Gastroesophageal sphincter (tissue), 4 donors: ENCODE measurements around the gene RYR2. TPM values are rescaled to one million over a fixed set of nuclear protein-coding genes. Genes with fewer than 3 reads are reported as not detected.

Source experiments
- ATAC-seq: fragments of 150-250 bp; one replicate; pipeline ENCODE4 v1.9.1; 2016; ENCODE audit warnings: mild to moderate bottlenecking, moderate library complexity
- H3K27ac ChIP-seq, 4 donors: fragments of 200-600 bp; sonication (generic) in 3 of 4; 1 replicate in 3 of 4; 2 replicates in 1 of 4; pipeline ENCODE4 v1.5.1; 2016 to 2019
- H3K27me3 ChIP-seq: fragments of 200-600 bp; sonication (generic); one replicate; pipeline ENCODE4 v1.5.1; 2019
- H3K36me3 ChIP-seq, 2 donors: fragments of 200-600 bp; sonication (generic); one replicate each; pipeline ENCODE4 v1.5.1; 2019; ENCODE audit warnings: control low read depth in 1 of 2
- H3K4me1 ChIP-seq, 3 donors: fragments of 200-600 bp; sonication (generic); 1 replicate in 2 of 3; 2 replicates in 1 of 3; pipeline ENCODE4 v1.5.1; 2016 to 2019; ENCODE audit warnings: control low read depth in 2 of 3
- H3K4me3 ChIP-seq, 2 donors: fragments of 200-600 bp; sonication (generic); one replicate each; pipeline ENCODE4 v1.5.1; 2019; ENCODE audit warnings: mild to moderate bottlenecking in 1 of 2, moderate library complexity in 1 of 2
- H3K9me3 ChIP-seq, 3 donors: fragments of 200-600 bp; sonication (generic); one replicate each; pipeline ENCODE4 v1.5.1; 2017 to 2019; ENCODE audit warnings: control low read depth in 2 of 3
- EP300 ChIP-seq: sonication (generic); formaldehyde crosslinking; IDR thresholded peaks from one replicate; pipeline ENCODE4 v1.6.1; 2017; ENCODE audit warnings: antibody characterized with exemption, mild to moderate bottlenecking
- POLR2A ChIP-seq, 2 donors: fragments of 450-650 bp; IDR thresholded peaks; one replicate each; pipeline ENCODE4 v1.6.1; 2017; ENCODE audit warnings: antibody characterized with exemption in 2 of 2, mild to moderate bottlenecking in 2 of 2, moderate library complexity in 1 of 2
- POLR2AphosphoS5 ChIP-seq: sonication (generic); formaldehyde crosslinking; IDR thresholded peaks from one replicate; pipeline ENCODE4 v1.6.1; 2017; ENCODE audit warnings: antibody characterized with exemption
- WGBS, 2 donors: methylation state at CpG; one replicate each; pipeline ENCODE4 v1.1.5; 2018; ENCODE audit warnings: low coverage in 1 of 2; 5-methylcytosine and 5-hydroxymethylcytosine counted together
- total RNA-seq, 4 donors: library from RNA; depleted of rRNA; stranded (reverse); fragments of >200 nt; gene quantifications; one replicate each; pipeline ENCODE4 v1.1.0, GENCODE V29; 2016
- TF ChIP-seq, protein P1 (sequence below), 4 experiments: fragments of 200-600 bp in 2 of 4; fragments of 450-650 bp in 2 of 4; sonication (generic) in 1 of 4; IDR thresholded peaks; one replicate each; pipeline ENCODE4 v1.5.1; 2017 to 2019; ENCODE audit warnings: antibody characterized with exemption in 4 of 4, mild to moderate bottlenecking in 2 of 4, moderate library complexity in 2 of 4

RYR2 gene
- total RNA-seq, 4 donors from 2014 or later = 27.4 to 78.8 (median 42.7) TPM

DNA sequence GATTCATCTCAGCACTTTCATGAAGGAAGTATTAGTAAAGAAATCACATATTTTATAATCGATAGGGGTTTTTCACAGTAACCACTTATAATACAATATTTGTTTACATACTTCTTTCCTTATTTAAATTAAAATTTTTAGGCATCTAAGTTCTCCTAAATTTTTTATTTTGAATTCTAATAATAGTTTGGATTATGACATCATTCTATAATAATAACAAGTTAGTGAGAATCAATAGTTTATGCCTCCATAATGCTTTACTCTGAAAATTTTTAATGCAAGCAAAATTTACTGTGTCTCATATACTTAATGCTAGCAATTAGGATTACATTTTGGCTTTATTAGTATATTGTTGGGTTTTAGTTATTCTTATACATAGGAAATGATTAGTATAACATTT is 596.6 kb downstream of the RYR2 start:
- 89 to 100% methylated on average over 1 of the region's 1 CpG for WGBS, 2 donors
- no peak overlapping the region for H3K4me3 ChIP-seq
- no peaks in the 10 kb centered on the region for H3K4me1 ChIP-seq
- no peaks in the 10 kb centered on the region for H3K27me3 ChIP-seq
- H3K36me3 ChIP-seq = peaks cover 0 to 53% of the 10 kb centered on the region in 2 donors
- no peaks in the 10 kb centered on the region for H3K9me3 ChIP-seq
- ATAC-seq = no peak
- TF ChIP-seq EP300 (no peak), POLR2AphosphoS5 (no peak), POLR2A (IDR thresholded peaks at IDR 0.05) (no peak)
- TF ChIP-seq, protein P1, sequence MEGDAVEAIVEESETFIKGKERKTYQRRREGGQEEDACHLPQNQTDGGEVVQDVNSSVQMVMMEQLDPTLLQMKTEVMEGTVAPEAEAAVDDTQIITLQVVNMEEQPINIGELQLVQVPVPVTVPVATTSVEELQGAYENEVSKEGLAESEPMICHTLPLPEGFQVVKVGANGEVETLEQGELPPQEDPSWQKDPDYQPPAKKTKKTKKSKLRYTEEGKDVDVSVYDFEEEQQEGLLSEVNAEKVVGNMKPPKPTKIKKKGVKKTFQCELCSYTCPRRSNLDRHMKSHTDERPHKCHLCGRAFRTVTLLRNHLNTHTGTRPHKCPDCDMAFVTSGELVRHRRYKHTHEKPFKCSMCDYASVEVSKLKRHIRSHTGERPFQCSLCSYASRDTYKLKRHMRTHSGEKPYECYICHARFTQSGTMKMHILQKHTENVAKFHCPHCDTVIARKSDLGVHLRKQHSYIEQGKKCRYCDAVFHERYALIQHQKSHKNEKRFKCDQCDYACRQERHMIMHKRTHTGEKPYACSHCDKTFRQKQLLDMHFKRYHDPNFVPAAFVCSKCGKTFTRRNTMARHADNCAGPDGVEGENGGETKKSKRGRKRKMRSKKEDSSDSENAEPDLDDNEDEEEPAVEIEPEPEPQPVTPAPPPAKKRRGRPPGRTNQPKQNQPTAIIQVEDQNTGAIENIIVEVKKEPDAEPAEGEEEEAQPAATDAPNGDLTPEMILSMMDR (IDR thresholded peaks at IDR 0.05) = no peak
- H3K27ac ChIP-seq = no peak overlapping the region

DNA sequence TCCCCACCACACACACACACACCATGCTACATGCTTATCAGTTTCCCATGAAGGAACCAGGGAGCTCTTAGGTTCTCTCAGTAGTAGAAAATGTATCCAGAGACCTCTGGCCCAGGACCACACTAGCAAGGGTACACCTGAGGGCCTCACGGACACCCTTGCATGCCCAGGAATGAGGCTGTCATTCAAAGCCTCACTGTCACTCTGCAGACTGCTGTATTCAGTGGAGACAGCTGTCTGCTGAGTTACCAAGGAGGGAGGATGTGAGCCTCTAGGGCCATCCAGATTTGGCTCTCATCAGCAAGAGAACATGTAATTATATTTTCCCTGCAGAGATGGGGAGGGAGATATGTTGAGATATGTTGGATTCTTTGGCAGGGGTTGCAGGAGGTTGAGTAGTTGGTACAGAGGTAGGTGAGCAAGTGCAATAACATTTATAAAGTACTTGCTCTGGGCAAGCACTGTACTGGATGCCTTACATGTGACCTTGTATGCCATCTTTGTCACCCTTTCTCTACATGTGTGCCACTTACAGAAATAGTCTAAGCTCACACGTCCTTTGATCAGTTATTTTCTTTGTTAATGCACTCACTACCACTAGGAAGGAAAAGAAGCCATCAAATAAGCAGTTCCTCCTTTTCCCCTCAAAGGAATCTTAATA is 598.2 kb downstream of the RYR2 start:
- Histone ChIP-seq H3K36me3 (peaks cover 0 to 68% of the 10 kb centered on the region in 2 donors), H3K27me3 (no peaks in the 10 kb centered on the region), H3K9me3 (no peaks in the 10 kb centered on the region), H3K27ac (no peak overlapping the region), H3K4me3 (no peak overlapping the region), H3K4me1 (no peaks in the 10 kb centered on the region)
- WGBS, 2 donors = 56 to 71% methylated on average over 1 of the region's 2 CpGs
- TF ChIP-seq EP300 (no peak), POLR2AphosphoS5 (no peak), POLR2A (IDR thresholded peaks at IDR 0.05) (no peak)
- TF ChIP-seq, protein P1 (IDR thresholded peaks at IDR 0.05) = no peak
- ATAC-seq = no peak

DNA sequence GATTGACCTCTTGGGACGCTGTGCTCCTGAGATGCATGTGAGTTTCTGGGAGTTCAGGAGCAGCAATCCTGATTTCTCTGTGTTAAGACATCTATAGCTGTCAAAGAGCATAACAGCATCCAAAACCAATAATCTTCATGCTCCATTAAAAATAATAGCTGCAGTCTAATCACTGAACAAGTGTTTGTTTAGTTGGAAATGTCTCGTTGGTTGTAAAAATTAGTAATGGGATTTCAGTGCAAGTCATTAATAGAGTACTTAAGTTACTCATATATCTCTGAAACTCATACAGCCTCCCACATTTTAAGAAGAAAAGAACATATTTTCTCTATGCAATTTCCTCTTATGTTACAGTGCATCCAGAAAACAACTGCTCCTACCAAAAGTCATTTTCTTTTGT is 599.0 kb downstream of the RYR2 start:
- TF ChIP-seq POLR2AphosphoS5 (no peak), POLR2A (IDR thresholded peaks at IDR 0.05) (no peak), EP300 (no peak)
- TF ChIP-seq, protein P1 (IDR thresholded peaks at IDR 0.05) = no peak
- ATAC-seq = no peak
- Histone ChIP-seq H3K4me3 (no peak overlapping the region), H3K27ac (no peak overlapping the region), H3K27me3 (no peaks in the 10 kb centered on the region), H3K4me1 (no peaks in the 10 kb centered on the region), H3K36me3 (peaks cover 0 to 69% of the 10 kb centered on the region in 2 donors), H3K9me3 (no peaks in the 10 kb centered on the region)
- whole genome bisulfite sequencing, 2 donors = 49 to 87% methylated on average over 2 of the region's 2 CpGs

DNA sequence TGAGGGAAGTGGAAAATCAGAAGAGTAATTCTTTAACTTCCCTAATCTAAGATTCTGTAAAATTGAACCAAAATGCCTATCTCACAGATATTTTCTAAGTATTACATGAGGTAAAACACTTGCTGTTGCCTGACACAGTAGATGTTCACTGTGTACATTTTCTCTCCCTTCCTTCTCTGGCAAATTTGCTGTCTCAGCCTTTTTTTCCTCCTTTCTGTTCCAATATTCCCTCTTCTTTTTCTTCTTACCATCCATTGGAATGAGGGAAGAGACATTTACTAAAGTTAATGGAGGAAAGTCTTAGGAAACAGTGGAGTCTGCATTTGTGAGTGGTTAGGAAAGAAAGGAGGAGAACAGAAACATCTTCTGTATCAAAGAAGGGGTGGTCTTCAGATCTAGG is 608.8 kb downstream of the RYR2 start:
- ATAC-seq = no peak
- H3K9me3 ChIP-seq = no peaks in the 10 kb centered on the region
- H3K27ac ChIP-seq = no peak overlapping the region
- no peaks in the 10 kb centered on the region for H3K4me1 ChIP-seq
- H3K36me3 ChIP-seq = peaks cover 0 to 40% of the 10 kb centered on the region in 2 donors
- no peaks in the 10 kb centered on the region for H3K27me3 ChIP-seq
- TF ChIP-seq POLR2A (IDR thresholded peaks at IDR 0.05) = no peak
- no peak overlapping the region for H3K4me3 ChIP-seq

DNA sequence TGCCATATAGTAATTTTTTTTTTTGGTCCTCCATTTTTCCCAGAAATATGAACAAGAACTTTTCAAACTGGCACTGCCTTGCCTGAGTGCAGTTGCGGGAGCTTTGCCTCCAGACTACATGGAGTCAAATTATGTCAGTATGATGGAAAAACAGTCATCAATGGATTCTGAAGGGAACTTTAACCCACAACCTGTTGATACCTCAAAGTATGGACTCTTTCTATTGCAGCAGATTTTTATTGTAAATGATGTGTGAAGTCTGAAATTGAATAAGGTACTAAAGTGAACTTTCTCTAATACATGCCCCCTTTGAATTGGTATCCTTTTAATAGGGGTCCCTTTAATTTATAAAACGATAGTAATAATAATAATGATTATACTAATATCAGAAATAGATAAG is 613.8 kb downstream of the RYR2 start:
- whole genome bisulfite sequencing, 2 donors = 69 to 80% methylated on average over 1 to 2 of the region's 2 CpGs
- Histone ChIP-seq H3K4me1 (no peaks in the 10 kb centered on the region), H3K27ac (no peak overlapping the region), H3K4me3 (no peak overlapping the region), H3K9me3 (no peaks in the 10 kb centered on the region), H3K27me3 (no peaks in the 10 kb centered on the region), H3K36me3 (peaks cover 0 to 19% of the 10 kb centered on the region in 2 donors)
- ATAC-seq = no peak
- no peak for TF ChIP-seq POLR2A (IDR thresholded peaks at IDR 0.05)
- TF ChIP-seq, protein P1 (IDR thresholded peaks at IDR 0.05) = no peak
- no peak for TF ChIP-seq EP300
- TF ChIP-seq POLR2AphosphoS5 = no peak
